ENCODE data around the gene SND1. TPM values are rescaled to one million over a fixed set of nuclear protein-coding genes. Genes with fewer than 3 reads are reported as not detected.

Gene SND1
- total RNA-seq, 3 donors from 2014 or later: 83.5 to 131 (median 120) TPM

DNA sequence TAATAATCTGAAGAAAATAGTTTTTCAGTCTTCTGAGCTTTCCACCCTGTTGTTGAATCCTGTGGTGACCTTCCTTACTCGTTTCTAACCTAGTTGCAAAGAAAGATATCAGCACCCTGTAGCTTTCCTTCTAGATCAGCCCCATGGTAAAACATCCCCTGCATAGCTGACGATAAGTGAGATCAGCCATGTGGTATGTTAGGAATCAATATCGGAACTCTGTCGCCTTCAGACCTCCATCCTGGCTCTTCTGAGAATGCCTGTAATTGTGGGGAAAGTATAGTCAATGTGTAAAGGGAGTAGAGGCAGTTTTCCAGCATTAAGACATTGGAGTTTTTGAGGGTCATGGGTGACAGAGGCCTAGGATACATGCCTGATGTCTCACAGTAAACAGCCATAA lies 227.4 kb downstream of the SND1 start:
- H3K27me3 ChIP-seq: no peaks in the 10 kb centered on the region

DNA sequence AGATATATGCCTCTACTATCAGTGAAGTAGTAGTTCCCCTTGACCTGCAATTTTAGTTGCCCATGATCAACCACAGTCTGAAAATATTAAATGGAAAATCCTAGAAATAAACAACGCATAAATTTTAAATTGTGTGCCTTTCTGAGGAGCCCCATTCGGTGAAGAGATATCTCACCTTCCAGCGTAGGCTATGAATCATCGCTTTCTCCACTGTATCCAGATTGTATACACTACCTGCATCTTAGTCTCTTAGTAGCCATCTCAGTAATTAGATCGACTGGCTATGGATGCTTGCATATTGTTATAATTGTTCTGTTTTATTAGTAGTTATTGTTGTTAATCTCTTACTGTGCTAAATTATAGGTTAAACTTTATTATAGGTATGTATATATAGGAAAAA lies 227.9 kb downstream of the SND1 start:
- H3K27ac ChIP-seq: no peak overlapping the region
- H3K4me1 ChIP-seq: no peaks in the 10 kb centered on the region
- H3K4me3 ChIP-seq: no peak overlapping the region
- H3K27me3 ChIP-seq: no peaks in the 10 kb centered on the region
- no peaks in the 10 kb centered on the region for H3K36me3 ChIP-seq
- TF ChIP-seq POLR2AphosphoS5 (IDR thresholded peaks at IDR 0.05): no peak
- TF ChIP-seq, protein P1, sequence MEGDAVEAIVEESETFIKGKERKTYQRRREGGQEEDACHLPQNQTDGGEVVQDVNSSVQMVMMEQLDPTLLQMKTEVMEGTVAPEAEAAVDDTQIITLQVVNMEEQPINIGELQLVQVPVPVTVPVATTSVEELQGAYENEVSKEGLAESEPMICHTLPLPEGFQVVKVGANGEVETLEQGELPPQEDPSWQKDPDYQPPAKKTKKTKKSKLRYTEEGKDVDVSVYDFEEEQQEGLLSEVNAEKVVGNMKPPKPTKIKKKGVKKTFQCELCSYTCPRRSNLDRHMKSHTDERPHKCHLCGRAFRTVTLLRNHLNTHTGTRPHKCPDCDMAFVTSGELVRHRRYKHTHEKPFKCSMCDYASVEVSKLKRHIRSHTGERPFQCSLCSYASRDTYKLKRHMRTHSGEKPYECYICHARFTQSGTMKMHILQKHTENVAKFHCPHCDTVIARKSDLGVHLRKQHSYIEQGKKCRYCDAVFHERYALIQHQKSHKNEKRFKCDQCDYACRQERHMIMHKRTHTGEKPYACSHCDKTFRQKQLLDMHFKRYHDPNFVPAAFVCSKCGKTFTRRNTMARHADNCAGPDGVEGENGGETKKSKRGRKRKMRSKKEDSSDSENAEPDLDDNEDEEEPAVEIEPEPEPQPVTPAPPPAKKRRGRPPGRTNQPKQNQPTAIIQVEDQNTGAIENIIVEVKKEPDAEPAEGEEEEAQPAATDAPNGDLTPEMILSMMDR (IDR thresholded peaks at IDR 0.05): no peak
- no peak for DNase-seq (ENCODE audit: low spot score in 2 of 2)
- intact Hi-C loops (cut with DNase I; ENCODE audit: low total_unique reads): no loop called here
- no peaks in the 10 kb centered on the region for H3K9me3 ChIP-seq

More for the DNA sequence above, 227.4 kb downstream of the SND1 start:
- DNase-seq (ENCODE audit: low spot score in 2 of 2): no peak
- no peak for TF ChIP-seq POLR2AphosphoS5 (IDR thresholded peaks at IDR 0.05)
- TF ChIP-seq POLR2A (IDR thresholded peaks at IDR 0.05): no peak
- TF ChIP-seq, protein P1 (IDR thresholded peaks at IDR 0.05): no peak
- no peak overlapping the region for H3K4me3 ChIP-seq
- no peaks in the 10 kb centered on the region for H3K36me3 ChIP-seq
- intact Hi-C loops (cut with DNase I; ENCODE audit: low total_unique reads): no loop called here
- H3K4me1 ChIP-seq: no peaks in the 10 kb centered on the region
- H3K27ac ChIP-seq: no peak overlapping the region
- H3K9me3 ChIP-seq: no peaks in the 10 kb centered on the region

DNA sequence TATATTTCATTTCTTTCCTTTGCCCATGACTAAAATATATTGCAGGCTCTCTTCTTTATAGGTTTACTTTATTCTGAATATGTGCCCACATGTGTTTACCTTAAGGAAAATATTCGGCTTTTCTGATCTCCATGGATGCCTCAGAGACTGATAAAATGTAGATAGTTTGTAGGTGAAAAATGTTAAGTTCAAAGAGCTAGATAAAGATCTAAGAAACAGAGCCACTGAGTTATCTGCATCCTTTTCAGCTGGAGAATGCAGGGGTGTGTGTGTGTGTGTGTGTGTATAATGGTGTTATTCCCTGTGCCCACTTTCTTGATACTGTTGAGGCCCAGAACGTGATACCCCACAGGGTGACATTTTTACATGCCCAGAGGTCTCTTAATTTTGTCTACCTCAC lies 228.5 kb downstream of the SND1 start:
- no peak for TF ChIP-seq POLR2AphosphoS5 (IDR thresholded peaks at IDR 0.05)
- TF ChIP-seq, protein P1 (IDR thresholded peaks at IDR 0.05): no peak
- TF ChIP-seq POLR2A (IDR thresholded peaks at IDR 0.05): no peak
- Histone ChIP-seq H3K4me3 (no peak overlapping the region), H3K36me3 (no peaks in the 10 kb centered on the region), H3K4me1 (no peaks in the 10 kb centered on the region), H3K9me3 (no peaks in the 10 kb centered on the region), H3K27me3 (no peaks in the 10 kb centered on the region), H3K27ac (no peak overlapping the region)
- no peak for DNase-seq (ENCODE audit: low spot score in 2 of 2)
- intact Hi-C loops (cut with DNase I; ENCODE audit: low total_unique reads): no loop called here

DNA sequence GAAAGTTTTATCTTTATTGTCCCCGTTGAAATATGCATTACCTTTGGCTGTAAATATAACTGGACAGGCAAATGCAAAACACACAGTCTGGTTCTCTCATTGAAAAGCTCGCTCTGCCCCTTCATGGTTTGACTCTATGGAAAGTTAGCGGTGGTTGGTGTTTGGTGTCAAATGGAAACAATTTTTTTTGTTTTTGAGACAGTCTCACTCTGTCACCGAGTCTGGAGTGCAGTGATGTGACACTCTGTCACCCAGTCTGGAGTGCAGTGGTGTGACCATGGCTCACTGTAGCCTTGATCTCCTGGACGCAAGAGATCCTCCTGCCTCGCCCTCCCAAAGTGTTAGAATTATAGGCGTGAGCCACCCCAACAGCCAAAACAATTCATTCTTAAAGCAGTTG lies 229.6 kb downstream of the SND1 start:
- Histone ChIP-seq H3K27ac (no peak overlapping the region), H3K4me3 (no peak overlapping the region), H3K27me3 (no peaks in the 10 kb centered on the region), H3K36me3 (no peaks in the 10 kb centered on the region), H3K4me1 (no peaks in the 10 kb centered on the region), H3K9me3 (no peaks in the 10 kb centered on the region)
- TF ChIP-seq POLR2AphosphoS5 (IDR thresholded peaks at IDR 0.05): no peak
- TF ChIP-seq, protein P1 (IDR thresholded peaks at IDR 0.05): no peak
- DNase-seq (ENCODE audit: low spot score in 2 of 2): no peak
- intact Hi-C loops (cut with DNase I; ENCODE audit: low total_unique reads): no loop called here

DNA sequence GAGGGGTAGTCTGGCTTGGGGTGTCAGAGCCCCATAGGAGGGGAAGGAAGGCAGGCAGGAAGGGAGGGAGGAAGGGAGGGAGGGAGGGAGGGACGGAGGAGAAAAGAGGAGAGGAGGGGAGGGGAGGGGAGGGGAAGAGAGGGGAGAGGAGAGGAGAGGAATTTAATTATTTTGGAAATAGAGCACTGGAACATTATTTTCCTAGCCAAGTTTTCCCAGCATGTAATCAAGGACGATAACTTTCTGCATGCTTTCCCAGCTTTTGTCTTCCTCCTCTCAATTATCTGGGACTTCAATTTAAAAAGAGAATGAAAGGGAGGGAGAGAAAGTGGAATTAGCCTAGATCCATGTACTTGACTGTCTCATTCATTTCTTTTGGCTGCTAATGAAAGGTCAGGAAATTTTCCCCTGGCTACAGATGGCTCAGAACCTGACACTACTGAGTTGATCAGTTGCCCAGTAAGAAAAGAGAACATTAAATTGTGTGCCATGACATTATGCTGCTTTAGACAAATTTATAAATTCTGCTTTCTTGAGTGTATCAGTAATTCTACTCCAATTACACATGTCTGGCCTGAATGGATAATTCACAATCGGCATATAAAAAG lies 230.4 kb downstream of the SND1 start:
- Histone ChIP-seq H3K4me3 (no peak overlapping the region), H3K27ac (no peak overlapping the region), H3K9me3 (no peaks in the 10 kb centered on the region), H3K36me3 (no peaks in the 10 kb centered on the region), H3K4me1 (no peaks in the 10 kb centered on the region), H3K27me3 (no peaks in the 10 kb centered on the region)
- intact Hi-C loops (cut with DNase I; ENCODE audit: low total_unique reads): no loop called here
- no peak for TF ChIP-seq POLR2A (IDR thresholded peaks at IDR 0.05)
- TF ChIP-seq, protein P1 (IDR thresholded peaks at IDR 0.05): no peak
- TF ChIP-seq POLR2AphosphoS5 (IDR thresholded peaks at IDR 0.05): no peak
- DNase-seq (ENCODE audit: low spot score in 2 of 2): no peak

Measured in breast epithelium (tissue), 4 donors.